Endodermal cell (in vitro differentiated cells): Measurements from ENCODE around the gene GRIK4. TPM values are rescaled to one million over a fixed set of nuclear protein-coding genes. Genes with fewer than 3 reads are reported as not detected.

Source experiments
- DNase-seq: peaks from one replicate; pipeline ENCODE4 v3.0.0-alpha.2; 2017
- H3K27ac ChIP-seq: 2 replicates; pipeline ENCODE4 v1.5.1; 2013; ENCODE audit warnings: mild to moderate bottlenecking, low read depth, low read length, moderate library complexity
- H3K27me3 ChIP-seq: 2 replicates; pipeline ENCODE4 v1.6.1; 2013; ENCODE audit warnings: mild to moderate bottlenecking, low read length, moderate library complexity; ENCODE audit not compliant: insufficient read depth, control insufficient read depth, poor library complexity, severe bottlenecking
- H3K36me3 ChIP-seq: 2 replicates; pipeline ENCODE4 v1.7.0; 2013; ENCODE audit warnings: mild to moderate bottlenecking, low read length, moderate library complexity; ENCODE audit not compliant: control insufficient read depth, insufficient read depth
- H3K4me1 ChIP-seq: one replicate; pipeline ENCODE4 v1.7.0; 2013; ENCODE audit warnings: low read length; ENCODE audit not compliant: control insufficient read depth, insufficient read depth
- H3K4me3 ChIP-seq: 2 replicates; pipeline ENCODE4 v1.5.1; 2013; ENCODE audit warnings: mild to moderate bottlenecking, low read length, moderate library complexity
- H3K9ac ChIP-seq: 2 replicates; pipeline ENCODE4 v1.6.1; 2013; ENCODE audit warnings: mild to moderate bottlenecking, low read length, moderate library complexity; ENCODE audit not compliant: poor library complexity, severe bottlenecking; ENCODE audit errors: extremely low read depth
- H3K9me3 ChIP-seq: 2 replicates; pipeline ENCODE4 v1.6.1; 2013; ENCODE audit warnings: mild to moderate bottlenecking, low read length, moderate library complexity; ENCODE audit not compliant: control insufficient read depth
- H3K27ac Mint-ChIP-seq: 2 replicates; pipeline ENCODE4 v1.8.0; 2020; ENCODE audit warnings: mixed read lengths
- H3K27me3 Mint-ChIP-seq: 2 replicates; pipeline ENCODE4 v1.8.0; 2021; ENCODE audit warnings: mild to moderate bottlenecking, mixed read lengths; ENCODE audit not compliant: insufficient read depth
- H3K36me3 Mint-ChIP-seq: 2 replicates; pipeline ENCODE4 v1.8.0; 2020; ENCODE audit warnings: low read depth, mixed read lengths
- H3K4me1 Mint-ChIP-seq: 2 replicates; pipeline ENCODE4 v1.8.0; 2020; ENCODE audit warnings: mixed read lengths
- H3K4me3 Mint-ChIP-seq: 2 replicates; pipeline ENCODE4 v1.8.0; 2020; ENCODE audit warnings: mild to moderate bottlenecking, moderate library complexity, mixed read lengths
- H3K9me3 Mint-ChIP-seq: 2 replicates; pipeline ENCODE4 v1.8.0; 2020; ENCODE audit warnings: mild to moderate bottlenecking, mixed read lengths
- CTCF ChIP-seq: fragments of 200-600 bp; sonication (generic); conservative IDR thresholded peaks from 2 replicates; pipeline ENCODE4 v1.5.0; 2021; ENCODE audit warnings: antibody characterized with exemption, mild to moderate bottlenecking
- WGBS, 2 experiments: methylation state at CpG; one replicate each; pipeline versions ENCODE4 v1.1.5 to v1.1.7; 2013; ENCODE audit warnings: missing lambda C conversion rate in 2 of 2, mixed read lengths in 1 of 2; ENCODE audit not compliant: insufficient coverage in 1 of 2, insufficient read length in 1 of 2; 5-methylcytosine and 5-hydroxymethylcytosine counted together
- total RNA-seq, 2 donors: library from RNA; stranded (reverse); fragmentation: NEBNext Ultra II Directional in 1 of 2; extraction: Animal tissue kit (Norgen Biotek cat#: 25700) in 1 of 2; gene quantifications; 2 replicates in 1 of 2; 3 replicates in 1 of 2; pipeline ENCODE4 v1.2.1, GENCODE V29; 2021

GRIK4 gene
- total RNA-seq, 2 donors from 2014 or later: 1.7 to 3.5 TPM

- peaks cover 22% of the 10 kb centered on the region for H3K27me3 Mint-ChIP-seq
- Histone ChIP-seq H3K36me3 (no peaks in the 10 kb centered on the region), H3K4me1 (peaks cover 6% of the 10 kb centered on the region), H3K9ac (no peak overlapping the region), H3K27ac (peak overlapping the region; percentile 21), H3K9me3 (no peaks in the 10 kb centered on the region), H3K4me3 (no peak overlapping the region), H3K27me3 (no peaks in the 10 kb centered on the region)
- peaks cover 21% of the 10 kb centered on the region for H3K4me1 Mint-ChIP-seq
- TF ChIP-seq CTCF: no peak
- H3K9me3 Mint-ChIP-seq: no peaks in the 10 kb centered on the region
- H3K36me3 Mint-ChIP-seq: no peaks in the 10 kb centered on the region
- DNase-seq: peak; percentile 72
- no peak overlapping the region for H3K4me3 Mint-ChIP-seq
- H3K27ac Mint-ChIP-seq: peak overlapping the region; percentile 42
- WGBS, 2 experiments: 82 to 86% methylated on average over 11 to 14 of the region's 14 CpGs
Measured at GRCh38 chr11:120554766-120555432, 43.4 kb downstream of the GRIK4 start.

- Histone ChIP-seq H3K4me3 (no peak overlapping the region), H3K9me3 (no peaks in the 10 kb centered on the region), H3K9ac (no peak overlapping the region), H3K4me1 (peaks cover 6% of the 10 kb centered on the region), H3K27me3 (no peaks in the 10 kb centered on the region), H3K27ac (peak overlapping the region; percentile 21), H3K36me3 (no peaks in the 10 kb centered on the region)
- peaks cover 25% of the 10 kb centered on the region for H3K27me3 Mint-ChIP-seq
- H3K27ac Mint-ChIP-seq: peak overlapping the region; percentile 42
- no peak for DNase-seq
- no peak for TF ChIP-seq CTCF
- H3K4me3 Mint-ChIP-seq: no peak overlapping the region
- H3K4me1 Mint-ChIP-seq: peaks cover 21% of the 10 kb centered on the region
- no peaks in the 10 kb centered on the region for H3K9me3 Mint-ChIP-seq
- 33 to 55% methylated on average over 5 to 11 of the region's 11 CpGs for WGBS, 2 experiments
- no peaks in the 10 kb centered on the region for H3K36me3 Mint-ChIP-seq
Measured at GRCh38 chr11:120555433-120555773, 43.9 kb downstream of the GRIK4 start.

GRCh38 chr11:120556797-120557196, 45.2 kb downstream of the GRIK4 start:
- DNase-seq: no peak
- Histone ChIP-seq H3K4me3 (no peak overlapping the region), H3K9ac (no peak overlapping the region), H3K4me1 (peaks cover 6% of the 10 kb centered on the region), H3K36me3 (no peaks in the 10 kb centered on the region), H3K27me3 (no peaks in the 10 kb centered on the region), H3K9me3 (no peaks in the 10 kb centered on the region), H3K27ac (no peak overlapping the region)
- WGBS, 2 experiments: 76 to 82% methylated on average over 9 of the region's 9 CpGs
- H3K4me3 Mint-ChIP-seq: no peak overlapping the region
- no peaks in the 10 kb centered on the region for H3K36me3 Mint-ChIP-seq
- H3K27ac Mint-ChIP-seq: no peak overlapping the region
- no peak for TF ChIP-seq CTCF
- peaks cover 21% of the 10 kb centered on the region for H3K4me1 Mint-ChIP-seq
- H3K9me3 Mint-ChIP-seq: no peaks in the 10 kb centered on the region
- peaks cover 30% of the 10 kb centered on the region for H3K27me3 Mint-ChIP-seq
